Aorta (tissue), 4 donors: Measurements from ENCODE around the gene NDUFA6. TPM values are rescaled to one million over a fixed set of nuclear protein-coding genes. Genes with fewer than 3 reads are reported as not detected.

Experiments
- polyA plus RNA-seq, 2 donors: library from polyadenylated mRNA; stranded (reverse); fragments of 200-250 nt; gene quantifications; one replicate each; pipeline ENCODE4 v1.2.3, GENCODE V29; 2013
- total RNA-seq, 2 donors: library from RNA; stranded (reverse); fragmentation: NEBNext Ultra II Directional; extraction: Animal tissue kit (Norgen Biotek cat#: 25700); gene quantifications; one replicate each; pipeline ENCODE4 v1.2.1, GENCODE V29; 2021
- donor health status: healthy with polysubstance abuse.
- donor health status: Bipolar disorder and iron deficiency.
- donor health status: DM: no; HTN: no; CAD: no.
- donor health status: DM: yes; HTN: yes; CAD: no.

Gene NDUFA6
- total and polyA plus RNA-seq, 4 donors: 30.6 to 81.5 (median 53.2) TPM

Other genes with a start within 250 kb of the NDUFA6 start
- gene SHISA8, start 175.7 kb downstream of the NDUFA6 start, total RNA-seq: not detected
- not detected for gene SHISA8, start 175.7 kb downstream of the NDUFA6 start, polyA plus RNA-seq
- gene TNFRSF13C, start 164.0 kb downstream of the NDUFA6 start, total RNA-seq: under 1 TPM; 0.24 to 0.32 TPM
- gene TNFRSF13C, start 164.0 kb downstream of the NDUFA6 start, polyA plus RNA-seq: not detected
- gene CENPM, start 143.6 kb downstream of the NDUFA6 start, total RNA-seq: under 1 TPM; 0.58 to 0.84 TPM
- 1 to 10 TPM in 1 of 2 donors, not detected in 1; 2.6 TPM for gene CENPM, start 143.6 kb downstream of the NDUFA6 start, polyA plus RNA-seq
- gene SEPTIN3, start 121.3 kb downstream of the NDUFA6 start, total RNA-seq: under 1 TPM; 0.63 to 0.68 TPM
- under 1 TPM in 1 of 2 donors, not detected in 1; 0.05 TPM for gene SEPTIN3, start 121.3 kb downstream of the NDUFA6 start, polyA plus RNA-seq
- 1 to 10 TPM in 1 of 2 donors, under 1 TPM in 1; 0.81 to 2.9 TPM for gene WBP2NL, start 92.0 kb downstream of the NDUFA6 start, total RNA-seq
- under 1 TPM in 1 of 2 donors, not detected in 1; 0.36 TPM for gene WBP2NL, start 92.0 kb downstream of the NDUFA6 start, polyA plus RNA-seq
- gene NAGA, start 20.0 kb downstream of the NDUFA6 start, total RNA-seq: 10 to 100 TPM; 22.3 to 27.6 TPM
- gene NAGA, start 20.0 kb downstream of the NDUFA6 start, polyA plus RNA-seq: 10 to 100 TPM in 1 of 2 donors, 1 to 10 TPM in 1; 8.4 to 16.3 TPM
- gene PHETA2, start 16.5 kb downstream of the NDUFA6 start, total RNA-seq: 10 to 100 TPM; 14.4 to 24.4 TPM
- 10 to 100 TPM; 12.8 to 16.6 TPM for gene PHETA2, start 16.5 kb downstream of the NDUFA6 start, polyA plus RNA-seq
- 10 to 100 TPM; 62.9 to 71.3 TPM for gene SMDT1, start 11.1 kb downstream of the NDUFA6 start, total RNA-seq
- gene SMDT1, start 11.1 kb downstream of the NDUFA6 start, polyA plus RNA-seq: 100 to 1,000 TPM in 1 of 2 donors, 10 to 100 TPM in 1; 93.8 to 143 TPM
- gene CYP2D6, start 40.0 kb upstream of the NDUFA6 start, total RNA-seq: 1 to 10 TPM; 1.0 to 1.1 TPM
- 1 to 10 TPM; 1.8 to 3.8 TPM for gene CYP2D6, start 40.0 kb upstream of the NDUFA6 start, polyA plus RNA-seq
- 10 to 100 TPM; 29.9 to 42.9 TPM for gene TCF20, start 179.9 kb upstream of the NDUFA6 start, total RNA-seq
- gene TCF20, start 179.9 kb upstream of the NDUFA6 start, polyA plus RNA-seq: 1 to 10 TPM; 6.1 to 6.9 TPM